GM13976 (cell line): ENCODE measurements around the gene ABTB1.

ENCODE experiments used
- DNase-seq: peaks from one replicate; pipeline ENCODE4 v3.0.0; 2012; ENCODE audit warnings: low spot score
- CTCF ChIP-seq: IDR thresholded peaks from 2 replicates; pipeline ENCODE4 v1.5.1; 2012; ENCODE audit warnings: borderline replicate concordance, mild to moderate bottlenecking; ENCODE audit not compliant: insufficient read depth; ENCODE audit errors: extremely low read depth, missing control alignments, control extremely low read depth
- in situ Hi-C: fragments of 300-500 bp; cut with MboI; formaldehyde crosslinking; loops from one replicate; pipeline ENCODE4 v1.12.0; 2022; ENCODE audit warnings: low sequenced_read_pairs, mixed read lengths, inconsistent platforms; ENCODE audit not compliant: unreplicated experiment

ABTB1 gene

GRCh38 chr3:127675651-127676391 is 3.1 kb downstream of the ABTB1 start:
- no peak for TF ChIP-seq CTCF
- in situ Hi-C loops: no loop called here

GRCh38 chr3:127676456-127676855 is 3.7 kb downstream of the ABTB1 start:
- in situ Hi-C loops: no loop called here
- no peak for TF ChIP-seq CTCF
- DNase-seq: no peak

More at GRCh38 chr3:127675651-127676391, 3.1 kb downstream of the ABTB1 start:
- DNase-seq: no peak

DNA sequence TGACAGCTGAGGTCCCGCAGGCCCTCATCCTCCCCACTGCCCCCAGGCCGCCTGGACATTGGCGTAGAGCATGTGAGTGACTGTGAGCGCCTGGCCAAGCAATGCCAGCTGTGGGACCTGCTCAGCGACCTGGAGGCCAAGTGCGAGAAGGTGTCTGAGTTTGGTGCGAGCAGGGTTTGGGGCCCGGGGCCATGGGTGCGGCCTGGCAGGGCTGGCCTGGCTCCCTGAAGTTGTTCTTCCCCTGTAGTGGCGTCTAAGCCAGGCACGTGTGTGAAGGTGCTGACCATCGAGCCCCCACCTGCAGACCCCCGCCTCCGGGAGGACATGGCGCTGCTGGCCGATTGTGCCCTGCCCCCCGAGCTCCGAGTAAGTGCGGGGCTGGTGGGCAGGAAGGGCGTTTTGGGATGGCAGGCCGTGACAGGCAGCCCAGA is 4.2 kb downstream of the ABTB1 start:
- DNase-seq: no peak
- in situ Hi-C loops: no loop called here

DNA sequence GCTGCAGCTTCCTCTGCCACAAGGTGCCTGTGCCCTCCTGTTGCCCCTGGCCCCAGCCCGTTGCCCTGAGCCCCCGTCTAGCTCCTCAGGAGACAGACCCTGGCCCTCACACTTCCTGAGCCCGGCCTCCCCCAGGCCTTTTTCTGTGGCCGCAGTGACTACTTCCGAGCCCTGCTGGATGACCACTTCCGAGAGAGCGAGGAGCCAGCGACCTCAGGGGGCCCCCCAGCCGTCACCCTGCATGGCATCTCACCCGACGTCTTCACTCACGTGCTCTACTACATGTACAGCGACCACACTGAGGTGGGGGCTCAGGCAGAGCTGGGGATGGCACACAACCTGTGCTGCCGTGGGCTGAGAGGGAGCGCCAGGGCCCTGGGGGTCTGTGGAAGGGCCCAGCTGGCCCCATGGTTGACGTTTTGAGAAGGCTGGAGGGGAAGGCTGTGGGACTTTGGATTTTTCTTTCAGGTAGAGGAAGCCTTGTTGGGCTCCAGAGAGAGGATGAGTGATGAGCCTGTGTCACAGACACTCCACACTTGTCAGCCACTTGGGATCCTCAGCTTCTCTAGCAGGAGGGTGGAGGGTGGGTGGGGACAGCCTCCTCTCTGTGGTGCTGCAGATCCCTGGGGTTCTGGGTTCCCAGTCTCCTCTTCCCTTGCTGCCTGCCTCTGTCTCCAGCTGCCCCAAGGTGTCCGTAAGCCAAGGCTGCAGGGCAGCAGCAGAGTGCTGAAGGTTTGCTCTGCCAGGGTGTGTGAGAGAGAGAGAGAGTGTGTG is 5.0 kb downstream of the ABTB1 start:
- in situ Hi-C loops: no loop called here
- no peak for TF ChIP-seq CTCF
- DNase-seq: no peak

More for the DNA sequence above, 4.2 kb downstream of the ABTB1 start:
- no peak for TF ChIP-seq CTCF

DNA sequence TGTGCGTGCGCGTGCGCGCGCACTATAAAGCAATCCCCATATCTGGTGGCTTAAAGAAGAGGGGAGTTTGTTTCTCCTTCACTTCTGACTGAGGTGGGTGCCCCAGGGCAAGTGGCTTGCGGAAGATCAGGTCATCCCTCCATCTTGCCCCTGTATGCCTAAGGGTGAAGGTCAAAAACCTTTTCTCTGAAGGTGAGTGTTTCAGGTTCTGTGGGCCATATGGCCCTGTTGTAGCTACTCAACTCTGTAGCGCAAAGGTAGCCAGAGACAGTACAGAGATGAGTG is 5.5 kb downstream of the ABTB1 start:
- no peak for TF ChIP-seq CTCF
- no peak for DNase-seq
- in situ Hi-C loops: no loop called here

DNA sequence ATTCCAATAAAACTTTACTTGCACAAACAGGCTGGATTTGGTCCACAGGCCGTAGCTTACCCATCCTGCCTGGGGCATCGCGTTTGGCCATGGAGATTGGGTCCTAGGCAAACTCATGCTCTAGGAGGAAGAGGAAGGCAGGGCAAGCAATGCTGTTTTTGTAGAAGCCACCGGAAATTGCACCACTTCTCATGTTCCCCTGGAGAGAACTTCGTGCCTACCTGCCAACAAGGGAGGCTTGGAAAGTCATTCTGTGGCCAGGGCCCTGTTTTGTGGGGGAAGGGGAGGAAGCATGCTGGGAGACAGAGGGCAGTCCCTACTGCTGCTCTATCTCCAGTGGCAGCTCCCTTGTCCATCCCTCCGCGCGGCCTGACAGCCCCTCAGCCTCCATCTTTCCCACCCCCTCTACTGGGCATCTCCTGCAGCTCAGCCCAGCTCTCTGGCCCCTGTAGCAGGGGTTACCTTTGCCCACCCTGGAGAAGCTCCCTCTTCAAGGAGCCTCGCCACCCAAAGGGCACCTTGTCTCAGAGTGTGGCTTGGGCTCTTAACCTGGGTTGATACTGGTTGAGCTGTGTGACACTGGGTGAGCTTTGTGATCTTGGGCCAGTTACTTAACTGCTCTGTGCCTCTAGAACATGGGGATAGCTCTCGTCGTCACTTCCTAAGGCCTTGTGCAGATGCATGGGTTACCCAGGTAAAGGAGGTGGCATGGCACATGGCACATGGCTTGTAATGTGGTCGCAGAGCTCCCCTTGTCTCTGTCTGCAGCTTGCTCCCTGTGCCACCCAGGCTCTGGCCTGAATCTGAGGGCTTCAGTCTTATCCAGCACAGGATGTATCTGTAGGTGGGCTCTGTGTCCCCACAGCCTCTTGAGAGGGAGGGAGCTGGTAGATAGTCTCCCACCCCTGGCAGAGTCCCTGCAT is 6.1 kb downstream of the ABTB1 start:
- in situ Hi-C loops: no loop called here
- no peak for DNase-seq
- TF ChIP-seq CTCF: no peak
